Stimulated activated CD4-positive, alpha-beta T cell treated with anti-CD3 and anti-CD28 coated beads, Interleukin-2, amount 100 ng/mL, for 48 hours (primary cell): Measurements from ENCODE around the gene ZDHHC13.

Source experiments
- DNase-seq, 2 donors: peaks; one replicate each; pipeline ENCODE4 v3.0.0-alpha.2; 2020

Gene ZDHHC13

GRCh38 chr11:19116971-19117759 lies at the start of gene ZDHHC13:
Gene ZDHHC13 (plus strand): TSS chr11:19117168. CDS start chr11:19117250, 82 bp downstream.
- DNase-seq = peak; percentile 93 to 94

GRCh38 chr11:19071255-19071654 lies 45.7 kb upstream of the ZDHHC13 start:
- DNase-seq = peak; percentile 43 to 48

GRCh38 chr11:19072464-19072863 lies 44.5 kb upstream of the ZDHHC13 start:
- DNase-seq = no peak

- DNase-seq = no peak
These were observed 43.2 kb upstream of the ZDHHC13 start for GRCh38 chr11:19073454-19074415.

GRCh38 chr11:19075636-19076035 lies 41.3 kb upstream of the ZDHHC13 start:
- no peak for DNase-seq

- peak; percentile 67 to 72 for DNase-seq
These were observed 40.0 kb upstream of the ZDHHC13 start for GRCh38 chr11:19076744-19077589.

- no peak for DNase-seq
These were observed 39.0 kb upstream of the ZDHHC13 start for GRCh38 chr11:19077965-19078364.

GRCh38 chr11:19079643-19080440 lies 37.1 kb upstream of the ZDHHC13 start:
- DNase-seq = no peak

GRCh38 chr11:19080579-19080993 lies 36.4 kb upstream of the ZDHHC13 start:
- no peak for DNase-seq

- DNase-seq = no peak
These were observed 33.8 kb upstream of the ZDHHC13 start for GRCh38 chr11:19083166-19083565.

- no peak for DNase-seq
These were observed 32.2 kb upstream of the ZDHHC13 start for GRCh38 chr11:19084661-19085315.

- no peak for DNase-seq
These were observed 29.3 kb upstream of the ZDHHC13 start for GRCh38 chr11:19087658-19088057.

- DNase-seq = no peak
These were observed 28.2 kb upstream of the ZDHHC13 start for GRCh38 chr11:19088791-19089190.

GRCh38 chr11:19089421-19089820 lies 27.5 kb upstream of the ZDHHC13 start:
- no peak for DNase-seq

GRCh38 chr11:19091366-19091765 lies 25.6 kb upstream of the ZDHHC13 start:
- DNase-seq = no peak

- DNase-seq = no peak
These were observed 24.6 kb upstream of the ZDHHC13 start for GRCh38 chr11:19092342-19092741.

GRCh38 chr11:19092850-19093249 lies 24.1 kb upstream of the ZDHHC13 start:
- no peak for DNase-seq

GRCh38 chr11:19093976-19094375 lies 23.0 kb upstream of the ZDHHC13 start:
- no peak for DNase-seq

- no peak for DNase-seq
These were observed 22.1 kb upstream of the ZDHHC13 start for GRCh38 chr11:19094859-19095258.

- DNase-seq = no peak
These were observed 17.9 kb upstream of the ZDHHC13 start for GRCh38 chr11:19099093-19099492.

GRCh38 chr11:19100885-19101284 lies 16.1 kb upstream of the ZDHHC13 start:
- no peak for DNase-seq
